H9 (cell line): Measurements from ENCODE around the gene WFS1. TPM values are rescaled to one million over a fixed set of nuclear protein-coding genes. Genes with fewer than 3 reads are reported as not detected.

Source experiments
- DNase-seq: peaks from one replicate; pipeline ENCODE4 v3.0.0-alpha.2; 2017
- H2AFZ ChIP-seq: one replicate; pipeline ENCODE4 v1.6.1; 2013; ENCODE audit warnings: mild to moderate bottlenecking, low read length, control low read depth, moderate library complexity
- H2AK5ac ChIP-seq: 2 replicates; pipeline ENCODE4 v1.6.1; 2013; ENCODE audit warnings: low read length, control low read depth, mixed read lengths; ENCODE audit not compliant: insufficient read length
- H2BK120ac ChIP-seq: one replicate; pipeline ENCODE4 v1.6.1; 2013; ENCODE audit warnings: low read depth, mild to moderate bottlenecking, low read length, control low read depth, inconsistent platforms; ENCODE audit not compliant: poor library complexity, severe bottlenecking
- H2BK12ac ChIP-seq: 2 replicates; pipeline ENCODE4 v1.6.1; 2013; ENCODE audit warnings: low read length, control low read depth, mixed read lengths, low read depth; ENCODE audit not compliant: insufficient read length
- H2BK15ac ChIP-seq: 2 replicates; pipeline ENCODE4 v1.6.1; 2013; ENCODE audit warnings: low read depth, low read length, control low read depth
- H2BK20ac ChIP-seq: one replicate; pipeline ENCODE4 v1.6.1; 2013; ENCODE audit warnings: low read depth, mild to moderate bottlenecking, low read length, control low read depth, inconsistent platforms; ENCODE audit not compliant: poor library complexity, severe bottlenecking
- H2BK5ac ChIP-seq: 2 replicates; pipeline ENCODE4 v1.6.1; 2013; ENCODE audit warnings: low read length, control low read depth, mixed read lengths; ENCODE audit not compliant: insufficient read length
- H3K14ac ChIP-seq: 2 replicates; pipeline ENCODE4 v1.6.1; 2013; ENCODE audit warnings: low read length, control low read depth; ENCODE audit not compliant: insufficient read depth
- H3K18ac ChIP-seq: 2 replicates; pipeline ENCODE4 v1.6.1; 2013; ENCODE audit warnings: low read depth, mild to moderate bottlenecking, mixed read lengths, low read length, control low read depth; ENCODE audit not compliant: insufficient read length
- H3K23ac ChIP-seq: 2 replicates; pipeline ENCODE4 v1.6.1; 2013; ENCODE audit warnings: low read length, control low read depth, mixed read lengths, low read depth; ENCODE audit not compliant: insufficient read length
- H3K23me2 ChIP-seq: 2 replicates; pipeline ENCODE4 v1.6.1; 2013; ENCODE audit warnings: low read depth, mild to moderate bottlenecking, mixed read lengths, low read length, control low read depth; ENCODE audit not compliant: insufficient read length, poor library complexity, severe bottlenecking
- H3K27ac ChIP-seq: 2 replicates; pipeline ENCODE4 v1.5.1; 2013; ENCODE audit warnings: low read length, control low read depth, mixed read lengths, low read depth; ENCODE audit not compliant: insufficient read length
- H3K27me3 ChIP-seq: 2 replicates; pipeline ENCODE4 v1.6.1; 2013; ENCODE audit warnings: low read length, control low read depth, inconsistent platforms; ENCODE audit not compliant: insufficient read depth
- H3K4ac ChIP-seq: 2 replicates; pipeline ENCODE4 v1.6.1; 2013; ENCODE audit warnings: low read depth, mild to moderate bottlenecking, control low read depth, inconsistent platforms, low read length, moderate library complexity
- H3K4me1 ChIP-seq: 2 replicates; pipeline ENCODE4 v1.6.1; 2013; ENCODE audit warnings: low read length, control low read depth, inconsistent platforms; ENCODE audit not compliant: insufficient read depth
- H3K4me2 ChIP-seq: 2 replicates; pipeline ENCODE4 v1.6.1; 2013; ENCODE audit warnings: low read length, control low read depth, mixed read lengths; ENCODE audit not compliant: insufficient read length, insufficient read depth
- H3K56ac ChIP-seq: 2 replicates; pipeline ENCODE4 v1.6.1; 2013; ENCODE audit warnings: low read depth, mild to moderate bottlenecking, mixed read lengths, low read length, control low read depth; ENCODE audit not compliant: insufficient read length
- H3K79me1 ChIP-seq: 2 replicates; pipeline ENCODE4 v1.6.1; 2013; ENCODE audit warnings: low read depth, mild to moderate bottlenecking, moderate library complexity, low read length, control low read depth, inconsistent platforms; ENCODE audit not compliant: insufficient read depth, poor library complexity, severe bottlenecking
- H3K79me2 ChIP-seq: 2 replicates; pipeline ENCODE4 v1.6.1; 2013; ENCODE audit warnings: low read length, control low read depth, inconsistent platforms; ENCODE audit not compliant: insufficient read depth
- H3K9ac ChIP-seq: 2 replicates; pipeline ENCODE4 v1.6.1; 2013; ENCODE audit warnings: low read length, control low read depth, mixed read lengths; ENCODE audit not compliant: insufficient read length; ENCODE audit errors: extremely low read depth
- H3K9me3 ChIP-seq: one replicate; pipeline ENCODE4 v1.6.1; 2013; ENCODE audit warnings: low read depth, low read length, inconsistent platforms; ENCODE audit not compliant: control insufficient read depth
- H3T11ph ChIP-seq: one replicate; pipeline ENCODE4 v1.6.1; 2013; ENCODE audit warnings: mild to moderate bottlenecking, low read length, control low read depth, inconsistent platforms
- H4K20me1 ChIP-seq: one replicate; pipeline ENCODE4 v1.6.1; 2013; ENCODE audit not compliant: control insufficient read depth, insufficient read length, insufficient read depth
- H4K5ac ChIP-seq: 2 replicates; pipeline ENCODE4 v1.6.1; 2013; ENCODE audit warnings: low read depth, mild to moderate bottlenecking, mixed read lengths, low read length, control low read depth; ENCODE audit not compliant: insufficient read length
- H4K8ac ChIP-seq: replicated peaks from 2 replicates; pipeline ENCODE4 v1.6.1; 2013; ENCODE audit warnings: low read length, control low read depth, mixed read lengths, low read depth; ENCODE audit not compliant: insufficient read length
- H4K91ac ChIP-seq: 2 replicates; pipeline ENCODE4 v1.6.1; 2013; ENCODE audit warnings: low read depth, mild to moderate bottlenecking, moderate library complexity, mixed read lengths, low read length, control low read depth; ENCODE audit not compliant: insufficient read length
- H3K27ac Mint-ChIP-seq, 3 experiments: 2 replicates in 2 of 3; 3 replicates in 1 of 3; pipeline ENCODE4 v1.8.0; 2020 to 2021; ENCODE audit warnings: mixed read lengths in 3 of 3, mild to moderate bottlenecking in 1 of 3, moderate library complexity in 1 of 3
- H3K27me3 Mint-ChIP-seq: 2 replicates; pipeline ENCODE4 v1.8.0; 2021; ENCODE audit warnings: low read depth, mild to moderate bottlenecking, moderate library complexity, mixed read lengths
- H3K36me3 Mint-ChIP-seq, 3 experiments: 2 replicates in 2 of 3; 3 replicates in 1 of 3; pipeline ENCODE4 v1.8.0; 2020 to 2021; ENCODE audit warnings: low read depth in 3 of 3, mixed read lengths in 3 of 3; ENCODE audit not compliant: insufficient read depth in 1 of 3
- H3K4me1 Mint-ChIP-seq, 2 experiments: 2 replicates each; pipeline ENCODE4 v1.8.0; 2020; ENCODE audit warnings: mixed read lengths in 2 of 2
- H3K4me3 Mint-ChIP-seq, 2 experiments: 2 replicates in 1 of 2; 3 replicates in 1 of 2; pipeline ENCODE4 v1.8.0; 2020 to 2021; ENCODE audit warnings: mild to moderate bottlenecking in 2 of 2, mixed read lengths in 2 of 2, moderate library complexity in 1 of 2
- H3K9me3 Mint-ChIP-seq, 2 experiments: 2 replicates in 1 of 2; 3 replicates in 1 of 2; pipeline ENCODE4 v1.8.0; 2020; ENCODE audit warnings: mild to moderate bottlenecking in 2 of 2, mixed read lengths in 2 of 2, moderate library complexity in 1 of 2
- WGBS: extraction: QIAGEN DNeasy Blood & Tissue Kit; methylation state at CpG from one replicate; pipeline ENCODE4 v1.1.7; 2013; ENCODE audit warnings: missing lambda C conversion rate, low lambda C conversion rate, mixed read lengths; ENCODE audit not compliant: insufficient read length; ENCODE audit errors: extremely low coverage; 5-methylcytosine and 5-hydroxymethylcytosine counted together
- total RNA-seq: library from RNA; stranded (reverse); gene quantifications from 2 replicates; pipeline ENCODE4 v1.2.1, GENCODE V29; 2021
- TF ChIP-seq, protein P1 (sequence below): fragments of 200-600 bp; sonication (generic); conservative IDR thresholded peaks from 3 replicates; pipeline ENCODE4 v1.8.0; 2021; ENCODE audit warnings: antibody characterized with exemption, mild to moderate bottlenecking

WFS1 gene
- total RNA-seq, 1 experiment from 2014 or later, result 18.9 TPM

DNA sequence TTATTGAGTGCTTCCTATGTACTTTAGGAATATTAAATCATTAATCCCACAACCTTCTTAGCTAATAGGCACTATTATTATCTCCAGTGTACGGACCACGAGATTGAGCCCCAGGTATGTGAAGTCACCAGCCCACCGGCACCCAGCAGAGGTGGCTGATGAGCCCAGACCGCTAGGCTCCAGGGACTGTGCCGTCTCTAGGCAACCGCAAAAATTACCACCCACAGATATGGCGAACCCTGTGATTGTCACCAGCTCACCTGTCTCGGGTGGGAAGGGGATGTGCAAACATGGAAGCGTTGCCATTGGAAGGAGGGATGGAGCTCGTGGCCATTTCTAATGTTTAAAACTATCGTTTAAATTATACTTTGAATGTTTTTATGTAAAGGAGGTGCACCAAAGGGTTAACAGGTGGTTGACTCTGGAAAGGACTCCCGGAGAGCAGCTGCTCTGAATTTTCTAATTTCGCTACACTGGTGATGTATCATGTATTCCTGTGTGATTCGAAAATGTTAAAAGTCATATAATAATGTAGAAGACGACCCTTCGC lies 48.3 kb upstream of the WFS1 start:
- Histone ChIP-seq H4K91ac (no peak overlapping the region), H3K9ac (no peak overlapping the region), H4K8ac (no peak overlapping the region), H2BK12ac (no peak overlapping the region), H3K79me2 (no peaks in the 10 kb centered on the region), H3K4me2 (peak overlapping the region; percentile 76), H3K23ac (no peak overlapping the region), H3K4ac (no peak overlapping the region), H2AK5ac (no peak overlapping the region), H4K5ac (no peak overlapping the region), H3K27ac (no peak overlapping the region), H3K14ac (no peak overlapping the region), H4K20me1 (no peaks in the 10 kb centered on the region), H3K9me3 (no peaks in the 10 kb centered on the region), H3K18ac (no peak overlapping the region), H2BK120ac (no peak overlapping the region), H2BK5ac (no peak overlapping the region), H3K4me1 (no peaks in the 10 kb centered on the region), H3K27me3 (peaks cover 3% of the 10 kb centered on the region; the same call in 1 of the 2 replicates), H2BK15ac (no peak overlapping the region), H3K79me1 (no peaks in the 10 kb centered on the region), H3K23me2 (no peaks in the 10 kb centered on the region), H3T11ph (no peak overlapping the region), H2BK20ac (no peak overlapping the region), H3K56ac (no peak overlapping the region), H2AFZ (no peak overlapping the region)
- TF ChIP-seq, protein P1, sequence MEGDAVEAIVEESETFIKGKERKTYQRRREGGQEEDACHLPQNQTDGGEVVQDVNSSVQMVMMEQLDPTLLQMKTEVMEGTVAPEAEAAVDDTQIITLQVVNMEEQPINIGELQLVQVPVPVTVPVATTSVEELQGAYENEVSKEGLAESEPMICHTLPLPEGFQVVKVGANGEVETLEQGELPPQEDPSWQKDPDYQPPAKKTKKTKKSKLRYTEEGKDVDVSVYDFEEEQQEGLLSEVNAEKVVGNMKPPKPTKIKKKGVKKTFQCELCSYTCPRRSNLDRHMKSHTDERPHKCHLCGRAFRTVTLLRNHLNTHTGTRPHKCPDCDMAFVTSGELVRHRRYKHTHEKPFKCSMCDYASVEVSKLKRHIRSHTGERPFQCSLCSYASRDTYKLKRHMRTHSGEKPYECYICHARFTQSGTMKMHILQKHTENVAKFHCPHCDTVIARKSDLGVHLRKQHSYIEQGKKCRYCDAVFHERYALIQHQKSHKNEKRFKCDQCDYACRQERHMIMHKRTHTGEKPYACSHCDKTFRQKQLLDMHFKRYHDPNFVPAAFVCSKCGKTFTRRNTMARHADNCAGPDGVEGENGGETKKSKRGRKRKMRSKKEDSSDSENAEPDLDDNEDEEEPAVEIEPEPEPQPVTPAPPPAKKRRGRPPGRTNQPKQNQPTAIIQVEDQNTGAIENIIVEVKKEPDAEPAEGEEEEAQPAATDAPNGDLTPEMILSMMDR, result no peak
- H3K9me3 Mint-ChIP-seq, result peaks cover 0 to 3% of the 10 kb centered on the region in 2 experiments; a peak in 2 of 5 replicates
- H3K36me3 Mint-ChIP-seq, result no peaks in the 10 kb centered on the region
- peak; percentile 49 for DNase-seq
- H3K4me3 Mint-ChIP-seq, result peak overlapping the region; percentile 82 to 87
- peak overlapping the region in 1 of 3 experiments; percentile 76; a peak in 1 of 7 replicates for H3K27ac Mint-ChIP-seq
- WGBS, result no CpG with 5 or more reads among the region's 16 CpGs
- peaks cover 55% of the 10 kb centered on the region for H3K27me3 Mint-ChIP-seq
- H3K4me1 Mint-ChIP-seq, result peaks cover 8 to 23% of the 10 kb centered on the region in 2 experiments; a peak in 3 of 4 replicates
